ENCODE measurements around the gene DHRS7B.
A peak's percentile ranks its signal among the peaks of the same experiment; 100 is the strongest.
"Not testable (repeated sequence)": the region's sequence is repeated elsewhere in the genome, so short reads cannot be mapped to it uniquely, and the experiment has no call there.

DHRS7B gene

DNA sequence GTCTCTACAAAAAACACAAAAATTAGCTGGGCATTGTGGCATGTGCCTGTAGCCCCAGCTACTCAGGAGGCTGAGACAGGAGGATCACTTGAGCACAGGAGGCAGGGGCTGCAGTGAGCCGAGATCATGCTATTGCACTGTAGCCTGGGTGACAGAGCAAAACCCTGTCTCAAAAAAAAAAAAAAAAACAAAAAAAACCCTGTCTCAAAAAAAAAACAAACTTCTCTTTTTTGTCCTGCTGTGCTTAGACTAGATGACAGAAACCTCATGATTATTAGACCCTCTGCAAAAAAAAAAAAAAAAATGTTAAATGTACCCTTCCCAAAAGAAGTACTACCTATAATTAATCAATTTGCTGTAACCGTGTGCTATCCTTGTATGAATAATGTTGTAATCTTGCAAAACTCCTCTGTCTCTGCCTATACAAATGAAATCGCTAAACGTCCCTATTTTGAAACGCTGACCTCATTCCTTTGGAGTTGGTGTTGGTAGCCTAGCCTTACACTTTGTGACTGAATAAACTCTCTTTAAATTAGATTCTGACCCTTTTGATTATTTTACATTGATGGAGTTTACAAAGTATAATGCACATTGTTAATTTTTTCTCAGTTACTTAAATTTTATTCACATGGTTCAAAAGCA, 13.6 kb upstream of the DHRS7B start:
- DNase-seq = no peak

DNA sequence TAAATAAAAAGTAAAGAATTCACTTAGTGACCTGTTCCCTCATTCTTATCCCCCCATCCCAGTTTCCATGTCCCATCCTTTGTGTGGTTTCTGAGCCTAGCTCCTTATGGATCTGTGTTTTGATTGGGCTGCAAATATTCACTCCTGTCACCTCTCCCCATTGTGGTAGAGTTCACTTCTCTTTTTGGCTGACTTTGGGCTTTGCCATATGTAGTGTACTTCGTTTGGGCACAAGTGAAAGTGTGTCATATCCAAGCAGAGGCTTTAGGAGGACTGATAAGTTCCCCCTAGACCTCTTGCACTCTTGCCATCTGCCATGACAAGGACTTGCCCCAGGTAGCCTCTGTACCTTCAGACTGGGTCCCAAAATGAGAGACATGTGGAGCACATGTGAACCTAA, 13.0 kb upstream of the DHRS7B start:
- DNase-seq = no peak

- not testable (repeated sequence) for DNase-seq
Observed at GRCh38 chr17:21114791-21115190, 12.0 kb upstream of the DHRS7B start.

DNA sequence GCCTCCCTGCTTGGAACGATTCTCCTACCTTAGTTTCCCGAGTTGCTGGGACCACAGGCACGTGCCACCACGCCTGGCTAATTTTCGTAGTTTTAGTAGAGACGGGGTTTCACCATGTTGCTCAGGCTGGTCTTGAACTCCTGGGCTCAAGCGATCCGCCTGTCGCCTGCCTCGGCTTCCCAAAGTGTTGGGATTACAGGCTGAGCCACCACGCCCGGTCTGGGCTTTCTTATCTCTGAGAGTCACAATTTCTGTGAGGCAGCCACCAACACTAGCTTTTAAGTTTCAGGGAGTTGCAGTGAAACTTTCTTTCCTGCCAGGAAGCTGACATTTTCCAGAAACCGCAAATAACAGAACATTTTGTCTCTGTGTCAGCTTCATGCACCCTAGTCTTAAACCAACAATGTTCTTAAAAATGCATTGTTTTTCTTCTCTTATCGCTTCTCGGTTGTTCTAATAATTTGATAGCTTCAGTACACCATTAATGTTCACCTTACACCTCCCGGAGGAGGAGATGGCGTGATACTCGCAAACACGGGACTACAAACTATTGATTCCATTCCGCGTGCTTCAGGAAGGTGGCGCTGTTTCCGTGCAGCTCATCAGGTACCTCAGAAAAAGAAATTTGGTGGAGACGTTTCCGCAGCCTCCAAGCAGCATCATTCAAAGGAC, 7.4 kb upstream of the DHRS7B start:
- peak; percentile 12 for DNase-seq

DNA sequence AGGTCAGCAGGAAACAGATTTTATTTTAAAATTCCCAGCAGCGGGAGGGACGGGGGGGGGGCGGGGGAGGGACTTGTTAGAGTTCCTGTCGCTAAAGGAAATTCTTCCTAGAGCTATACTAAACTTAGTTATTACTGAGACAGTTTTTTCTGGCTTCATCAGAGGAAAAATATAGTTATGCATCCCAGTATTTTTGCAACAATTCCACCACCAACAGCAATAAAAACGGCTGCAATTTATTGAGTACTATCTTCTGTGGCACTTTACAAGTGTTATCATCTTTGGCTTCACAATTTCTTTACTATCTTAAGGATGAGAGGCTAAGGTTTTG, 6.9 kb upstream of the DHRS7B start:
- DNase-seq = no peak

DNA sequence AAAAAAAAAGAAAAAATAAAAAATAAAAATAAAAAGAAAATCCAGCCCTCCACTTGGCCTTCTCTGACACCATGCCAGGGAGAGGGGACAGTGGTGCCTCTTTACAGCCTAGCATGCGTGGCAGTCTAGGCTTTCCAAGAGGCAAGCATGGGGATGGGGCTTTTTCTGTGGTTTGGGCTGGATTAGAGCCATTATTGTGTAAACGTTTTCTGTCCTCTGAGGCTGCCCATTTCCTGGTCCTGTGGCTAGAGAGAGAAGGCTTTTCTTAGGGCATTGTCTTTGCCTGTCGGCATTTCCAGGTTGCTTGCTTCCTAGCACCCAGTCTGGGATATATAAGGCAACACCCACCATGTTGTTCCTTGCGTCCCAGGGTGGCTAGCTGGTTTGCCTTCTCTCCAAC, 2.7 kb upstream of the DHRS7B start:
- no peak for DNase-seq

- not testable (repeated sequence) for DNase-seq
Observed at GRCh38 chr17:21124517-21124916, 2.2 kb upstream of the DHRS7B start.

GRCh38 chr17:21125862-21126261, 902 bp upstream of the DHRS7B start:
- no peak for DNase-seq

DNA sequence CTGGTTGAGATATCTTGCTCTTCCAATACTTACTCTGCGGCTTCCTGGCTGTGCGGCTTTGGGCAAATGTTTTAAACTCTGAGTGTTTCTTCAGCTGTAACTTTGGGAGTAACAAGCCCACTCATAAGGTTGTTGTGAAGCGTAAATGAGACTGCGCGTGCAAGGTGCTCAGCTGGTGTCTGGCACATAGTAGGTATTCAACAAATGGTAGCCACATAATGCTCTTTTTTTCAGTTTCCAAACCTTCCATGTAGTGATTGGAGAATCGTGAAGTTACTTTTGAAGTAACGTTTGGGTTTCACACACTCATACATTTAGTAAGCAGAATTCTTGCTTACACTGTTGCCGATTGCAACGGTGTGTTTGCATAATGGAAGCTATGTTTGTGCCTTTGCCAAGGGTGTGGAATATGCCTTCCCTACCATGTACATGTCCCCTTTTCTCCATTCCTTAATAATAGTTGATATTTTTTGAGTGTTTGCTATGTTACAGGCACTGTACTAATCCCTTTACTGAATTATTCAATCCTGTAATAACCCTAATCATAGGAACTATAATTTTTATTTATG, 829 bp downstream of the DHRS7B start:
- no peak for DNase-seq

- peak; percentile 12 for DNase-seq
Observed at GRCh38 chr17:21129023-21129681, 2.4 kb downstream of the DHRS7B start.

- DNase-seq = no peak
Observed at GRCh38 chr17:21131137-21131536, 4.4 kb downstream of the DHRS7B start.

- DNase-seq = no peak
Observed at GRCh38 chr17:21132428-21132827, 5.7 kb downstream of the DHRS7B start.

GRCh38 chr17:21134559-21134958, 7.8 kb downstream of the DHRS7B start:
- DNase-seq = no peak

- no peak for DNase-seq
Observed at GRCh38 chr17:21140911-21141310, 14.1 kb downstream of the DHRS7B start.

DNA sequence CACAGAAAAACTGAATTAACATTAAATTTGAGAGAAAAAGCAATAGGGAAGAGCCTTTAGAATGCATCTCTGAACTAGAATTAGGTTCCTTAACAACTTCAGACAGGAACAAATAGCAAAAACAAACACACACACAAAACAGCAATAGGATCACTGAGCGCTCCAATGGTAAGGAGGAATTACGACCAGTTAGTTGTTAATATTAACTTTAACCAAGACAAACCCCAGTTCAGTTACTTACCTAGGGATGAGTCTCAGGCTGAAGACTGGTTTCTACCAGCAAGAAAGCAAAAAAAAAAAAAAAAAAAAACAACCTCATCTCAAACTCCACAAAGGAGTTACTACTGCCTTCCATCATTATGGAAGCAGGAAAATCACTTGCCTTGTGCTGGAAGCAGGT, 14.6 kb downstream of the DHRS7B start:
- DNase-seq = no peak

GRCh38 chr17:21142065-21142464, 15.3 kb downstream of the DHRS7B start:
- DNase-seq = not testable (repeated sequence)

- DNase-seq = no peak
Observed at GRCh38 chr17:21143695-21144094, 16.9 kb downstream of the DHRS7B start.

GRCh38 chr17:21144299-21144698, 17.5 kb downstream of the DHRS7B start:
- DNase-seq = not testable (repeated sequence)

DNA sequence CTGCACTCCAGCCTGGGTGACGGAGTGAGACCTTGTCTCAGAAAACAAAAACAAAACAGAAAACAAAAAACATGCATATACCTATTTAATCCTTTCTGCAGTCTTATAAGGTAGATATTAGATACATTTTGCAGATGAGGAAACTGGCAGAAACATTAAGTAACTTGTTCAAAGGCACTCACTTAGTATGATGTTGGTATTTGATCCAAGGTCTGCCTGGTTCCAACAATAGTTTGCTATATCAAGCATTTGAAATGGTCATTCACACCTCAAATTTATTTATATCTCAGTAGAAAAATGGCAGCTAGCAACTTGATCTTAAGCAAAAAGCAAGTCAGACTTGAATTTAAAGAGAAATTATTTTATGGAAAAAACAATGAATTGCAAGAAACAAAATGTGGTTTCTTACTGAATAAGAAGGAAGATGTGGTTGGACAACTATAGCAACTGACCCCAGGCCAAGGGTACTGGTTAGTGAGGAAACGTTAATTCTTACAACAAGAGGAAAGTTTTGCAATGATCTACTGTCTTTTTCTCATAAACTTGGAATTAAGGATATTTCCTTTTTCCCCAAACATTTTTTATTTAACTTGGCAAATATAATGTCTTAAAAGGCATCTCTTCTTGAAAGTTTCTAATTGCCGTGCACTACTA, 19.7 kb downstream of the DHRS7B start:
- no peak for DNase-seq

GRCh38 chr17:21149621-21150020, 22.9 kb downstream of the DHRS7B start:
- no peak for DNase-seq

DNA sequence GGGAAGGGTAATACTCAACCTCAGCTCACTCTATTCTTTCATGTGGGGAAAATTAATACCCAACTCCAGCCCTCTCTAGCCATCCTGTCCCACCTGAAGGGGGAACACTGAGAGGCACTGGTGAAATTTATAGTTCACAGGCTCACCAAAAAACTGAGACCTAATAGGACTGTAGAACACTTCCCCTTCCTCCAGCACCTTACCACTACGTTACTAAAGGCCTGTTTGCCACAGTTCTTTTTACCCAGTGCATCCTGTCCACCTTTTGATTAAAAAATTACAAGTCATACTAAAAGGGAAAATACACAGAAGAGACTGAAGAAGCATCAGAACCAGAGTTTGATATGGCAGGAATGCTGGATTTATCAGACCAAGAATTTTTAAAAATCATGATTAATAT, 26.0 kb downstream of the DHRS7B start:
- no peak for DNase-seq

DNA sequence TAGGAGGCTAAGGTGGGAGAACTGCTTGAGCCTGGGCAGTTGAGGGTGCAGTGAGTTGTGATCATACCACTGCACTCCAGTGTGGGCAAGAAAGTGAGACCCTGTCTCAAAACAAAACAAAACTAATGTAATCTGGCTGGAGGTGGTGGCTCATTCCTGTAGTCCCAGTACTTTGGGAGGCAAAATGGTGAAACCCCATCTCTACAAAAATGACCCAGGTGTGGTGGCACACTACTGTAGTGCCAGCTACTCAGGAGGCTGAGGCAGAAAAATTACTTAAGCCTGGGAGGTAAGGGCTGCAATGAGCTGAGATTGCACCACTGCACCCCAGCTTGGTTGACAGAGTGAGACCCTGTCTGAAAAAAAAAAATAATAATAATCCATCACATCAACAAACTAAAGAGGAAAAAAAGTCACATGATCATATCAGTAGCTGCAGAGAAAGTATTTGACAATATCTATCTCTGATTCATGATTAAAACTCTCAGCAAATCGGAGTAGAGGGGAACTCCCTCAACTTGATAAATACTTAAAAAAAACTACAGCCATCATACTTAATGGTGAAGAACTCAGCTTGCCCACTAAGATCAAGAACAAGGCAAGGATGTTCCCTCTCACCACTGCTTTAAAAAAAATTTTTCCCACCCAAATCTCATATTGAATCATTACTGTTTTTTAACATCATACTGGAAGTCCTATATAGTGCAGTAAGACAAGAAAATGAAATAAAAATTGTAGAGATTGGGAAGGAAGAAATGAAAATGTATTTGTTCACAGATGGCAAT, 31.0 kb downstream of the DHRS7B start:
- no peak for DNase-seq

GRCh38 chr17:21160401-21160800, 33.6 kb downstream of the DHRS7B start:
- no peak for DNase-seq
